ENCODE data around the gene ABCA13. TPM values are rescaled to one million over a fixed set of nuclear protein-coding genes. Genes with fewer than 3 reads are reported as not detected.
A peak's percentile ranks its signal among the peaks of the same experiment; 100 is the strongest.

Gene ABCA13
- polyA plus RNA-seq, 3 donors: 0.53 to 0.86 (median 0.69) TPM

DNA sequence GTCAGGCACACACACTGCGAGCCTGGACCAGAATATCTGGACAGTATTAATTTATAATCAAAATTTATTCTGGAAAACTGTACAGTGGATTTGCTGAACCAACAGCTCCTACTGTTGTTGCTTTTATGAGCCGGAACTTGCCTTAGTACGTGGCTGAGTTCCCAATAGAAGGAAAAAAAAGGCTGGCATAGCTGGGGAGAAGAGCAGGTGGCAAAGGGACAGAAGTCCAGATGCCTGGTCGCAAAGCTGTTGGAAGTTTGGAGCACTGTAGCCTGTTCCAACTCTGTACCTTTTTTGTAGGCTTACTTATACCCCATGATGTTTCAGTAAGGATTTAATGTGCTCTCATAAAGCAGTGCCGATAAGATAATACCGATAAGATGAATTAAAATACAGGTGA, 333.8 kb downstream of the ABCA13 start:
- no peak for DNase-seq (ENCODE audit: low read depth in 3 of 3, low spot score in 2 of 3)

DNA sequence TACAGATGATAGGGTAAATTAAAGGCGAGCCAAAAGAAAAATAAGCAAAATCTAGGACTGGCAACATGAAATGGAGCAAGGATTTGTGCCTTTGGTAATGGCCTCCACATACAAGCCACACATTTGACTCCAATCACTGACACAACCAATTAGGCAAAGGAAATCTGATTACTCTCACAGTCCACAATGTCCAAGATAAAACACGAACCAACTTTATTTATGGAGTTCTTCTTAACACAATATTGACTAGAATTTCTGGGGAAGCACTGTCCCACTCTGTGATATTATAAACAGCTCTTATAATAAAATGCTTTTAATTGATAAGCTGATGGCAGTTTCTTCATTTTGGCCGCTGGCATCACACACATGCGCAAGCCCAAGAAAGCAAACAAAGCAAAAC, 334.2 kb downstream of the ABCA13 start:
- no peak for DNase-seq (ENCODE audit: low read depth in 3 of 3, low spot score in 2 of 3)

GRCh38 chr7:48506569-48506968, 335.3 kb downstream of the ABCA13 start:
- no peak for DNase-seq (ENCODE audit: low read depth in 3 of 3, low spot score in 2 of 3)

DNA sequence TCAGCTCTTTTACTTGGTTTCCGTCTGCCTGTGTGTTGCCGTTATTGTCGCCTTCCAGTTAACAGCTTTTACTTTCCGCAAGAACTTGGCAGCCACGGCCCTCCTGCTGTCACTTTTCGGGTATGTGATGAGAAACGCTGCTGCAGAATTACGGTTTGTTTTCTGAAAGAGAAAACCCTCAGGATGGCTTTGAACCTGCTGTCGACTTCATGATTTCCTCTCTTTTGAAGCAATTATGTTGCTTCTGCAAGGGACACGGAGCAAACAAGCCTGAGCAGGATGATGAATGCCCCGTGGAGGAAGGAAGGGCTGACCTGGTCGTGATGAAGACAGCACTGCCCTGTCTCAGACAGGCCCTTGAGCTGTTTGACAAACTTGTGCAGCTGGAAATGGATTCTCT, 339.8 kb downstream of the ABCA13 start:
- no peak for DNase-seq (ENCODE audit: low read depth in 3 of 3, low spot score in 2 of 3)

DNA sequence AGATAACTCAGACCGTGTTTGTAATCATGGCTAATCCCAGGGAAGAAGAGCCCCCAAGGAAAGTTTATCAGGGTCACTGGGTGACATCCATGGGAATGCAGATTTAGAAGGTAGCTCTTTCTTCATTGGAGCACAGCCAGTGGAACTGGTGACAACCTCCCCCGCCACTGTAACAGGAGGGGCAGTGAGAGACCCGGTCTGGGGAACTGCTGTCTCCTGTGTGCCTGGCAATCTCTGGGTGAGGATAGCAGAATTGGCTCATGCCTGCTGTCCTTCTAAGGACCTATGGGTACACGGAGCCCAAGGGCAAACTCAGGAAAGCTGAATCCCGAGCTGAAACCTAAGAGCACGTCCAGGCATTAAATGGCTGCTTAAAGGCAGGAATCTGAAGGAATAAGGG, 341.6 kb downstream of the ABCA13 start:
- no peak for DNase-seq (ENCODE audit: low read depth in 3 of 3, low spot score in 2 of 3)

DNA sequence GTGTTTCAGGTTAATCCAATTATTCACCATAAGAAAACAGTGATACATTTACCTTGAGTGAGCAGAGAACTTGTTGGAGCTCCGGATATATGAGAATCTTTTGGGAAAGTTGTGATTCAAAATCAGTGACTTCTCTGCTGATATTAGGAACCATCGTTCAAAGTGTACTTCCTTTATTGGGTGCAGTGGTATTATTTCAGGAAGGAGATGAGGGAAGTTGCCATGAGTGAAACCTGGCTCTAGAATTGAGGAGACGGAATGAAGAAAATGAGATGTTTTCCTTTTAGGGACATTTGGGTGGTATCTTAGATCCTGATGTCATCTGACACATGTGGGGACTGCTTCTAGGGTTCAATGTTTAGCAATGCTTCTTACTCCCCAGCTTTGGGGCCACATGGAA, 343.9 kb downstream of the ABCA13 start:
- no peak for DNase-seq (ENCODE audit: low read depth in 3 of 3, low spot score in 2 of 3)

DNA sequence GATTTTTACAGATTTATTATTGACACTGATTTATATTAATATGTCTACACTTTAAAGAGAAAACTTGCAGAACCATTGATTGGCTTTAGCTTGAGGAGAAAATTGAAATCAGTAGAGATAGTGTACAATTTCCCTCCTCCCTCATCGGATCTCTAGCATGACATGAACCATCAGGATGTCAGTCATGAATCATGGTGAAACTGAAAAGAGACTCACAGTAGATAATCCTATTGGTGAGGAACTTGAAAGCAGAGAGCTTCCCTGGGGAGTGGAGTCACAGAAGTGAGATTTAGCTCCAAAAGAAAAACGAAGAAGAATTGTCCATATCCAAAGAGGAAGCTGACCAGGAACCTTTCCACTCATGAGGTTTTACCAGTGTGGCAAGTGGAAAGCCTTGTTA, 346.8 kb downstream of the ABCA13 start:
- no peak for DNase-seq (ENCODE audit: low read depth in 3 of 3, low spot score in 2 of 3)

- no peak for DNase-seq (ENCODE audit: low read depth in 3 of 3, low spot score in 2 of 3)
Measured at GRCh38 chr7:48522692-48523091, 351.4 kb downstream of the ABCA13 start.

DNA sequence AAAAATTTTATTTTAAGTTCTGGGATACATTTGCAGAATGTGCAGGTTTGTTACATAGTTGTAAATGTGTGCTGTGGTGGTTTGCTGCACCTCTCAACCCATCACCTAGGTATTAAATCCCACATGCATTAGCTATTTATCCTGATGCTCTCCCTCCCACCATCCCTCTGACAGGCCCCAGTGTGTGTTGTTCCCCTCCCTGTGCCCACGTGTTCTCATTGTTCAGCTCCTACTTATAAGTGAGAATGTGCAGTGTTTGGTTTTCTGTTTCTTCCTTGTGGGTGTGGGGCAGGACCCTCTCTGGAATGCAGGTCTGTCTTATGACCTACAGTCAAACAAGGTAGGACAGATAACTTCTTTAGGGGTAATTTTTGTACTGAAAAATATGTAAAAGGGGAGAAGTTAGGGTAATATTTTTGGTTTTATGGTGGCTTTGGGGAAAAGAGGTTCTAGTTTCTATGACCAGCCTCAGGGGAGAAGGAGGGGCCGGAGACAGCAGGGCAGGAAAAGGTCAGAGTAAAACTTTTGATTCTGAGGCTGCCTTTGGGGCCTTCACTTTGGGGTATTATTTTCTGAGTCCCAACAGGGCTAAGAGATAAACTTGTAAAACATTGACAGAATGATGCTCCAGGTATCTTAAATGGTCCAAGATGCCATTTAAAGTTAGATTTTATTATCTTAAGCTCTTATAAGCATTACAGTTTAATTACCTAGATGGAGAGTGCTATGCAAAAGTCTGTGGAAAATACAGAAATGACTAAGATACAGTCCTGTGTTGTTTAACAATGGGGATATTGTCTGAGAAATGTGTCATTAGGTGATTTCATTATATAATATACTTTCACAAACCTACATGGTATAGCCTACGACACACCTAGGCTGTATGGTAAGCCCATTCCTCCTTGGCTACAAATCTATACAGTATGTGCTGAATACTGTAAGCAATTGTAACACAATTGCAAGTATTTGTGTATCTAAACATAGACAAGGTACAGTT, 354.8 kb downstream of the ABCA13 start:
- DNase-seq (ENCODE audit: low read depth in 3 of 3, low spot score in 2 of 3): no peak

DNA sequence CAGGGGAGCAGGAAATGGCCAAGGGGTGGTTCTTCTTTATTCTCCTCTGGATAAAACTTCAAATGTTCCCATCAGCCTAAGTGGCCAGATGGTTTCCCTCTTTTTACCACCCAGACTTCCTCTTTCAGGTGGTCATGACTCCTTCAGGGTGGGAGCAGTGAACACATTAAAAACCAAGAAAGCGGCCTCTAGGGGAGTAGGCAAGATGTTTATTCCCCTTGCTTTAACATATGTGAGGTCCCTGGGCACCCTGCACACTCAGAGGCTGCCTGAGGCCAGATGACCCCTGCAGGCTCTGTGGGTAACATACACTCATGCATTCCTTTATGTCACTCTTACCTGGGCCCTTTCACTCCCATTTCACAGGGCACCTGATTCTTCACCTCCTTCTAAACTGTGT, 357.4 kb downstream of the ABCA13 start:
- DNase-seq (ENCODE audit: low read depth in 3 of 3, low spot score in 2 of 3): no peak

DNA sequence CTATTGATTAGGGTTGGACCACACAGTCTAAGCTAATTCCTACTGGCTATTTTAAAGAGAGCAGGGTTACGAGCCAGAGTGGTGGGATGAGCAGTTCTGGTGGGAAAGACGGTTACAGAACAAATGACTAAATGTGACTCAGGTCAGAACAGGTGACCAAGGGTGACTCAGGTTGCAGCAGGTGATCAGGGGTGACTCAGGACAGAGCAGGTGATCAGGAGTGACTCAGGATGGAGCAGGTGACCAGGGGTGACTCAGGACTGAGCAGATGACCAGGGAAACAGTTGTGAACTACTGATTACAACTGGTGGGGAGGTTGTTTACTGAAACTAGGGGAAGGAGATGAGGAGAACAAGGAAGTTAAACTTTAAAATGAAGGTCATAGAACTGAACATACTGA, 366.3 kb downstream of the ABCA13 start:
- DNase-seq (ENCODE audit: low read depth in 3 of 3, low spot score in 2 of 3): no peak

DNA sequence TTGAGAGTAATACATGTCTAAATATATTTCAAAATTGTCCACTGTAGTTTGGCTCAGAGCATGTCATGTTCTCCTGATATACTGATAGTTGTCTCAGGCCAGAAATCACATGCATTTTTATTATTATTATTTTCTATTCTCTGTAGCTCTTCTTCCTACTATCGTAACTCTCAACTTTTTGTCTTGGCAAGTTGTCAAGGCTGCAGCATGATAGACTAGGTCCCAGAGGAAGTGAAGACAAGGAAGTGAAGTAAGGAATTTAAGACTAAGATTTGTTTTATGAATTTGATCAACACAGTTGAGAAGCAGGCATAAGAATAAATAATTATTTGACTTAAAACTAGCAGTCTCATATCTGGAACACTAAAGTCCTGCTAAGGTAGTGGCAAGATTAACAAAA, 369.5 kb downstream of the ABCA13 start:
- DNase-seq (ENCODE audit: low read depth in 3 of 3, low spot score in 2 of 3): no peak

- no peak for DNase-seq (ENCODE audit: low read depth in 3 of 3, low spot score in 2 of 3)
Measured at GRCh38 chr7:48548667-48549066, 377.4 kb downstream of the ABCA13 start.

DNA sequence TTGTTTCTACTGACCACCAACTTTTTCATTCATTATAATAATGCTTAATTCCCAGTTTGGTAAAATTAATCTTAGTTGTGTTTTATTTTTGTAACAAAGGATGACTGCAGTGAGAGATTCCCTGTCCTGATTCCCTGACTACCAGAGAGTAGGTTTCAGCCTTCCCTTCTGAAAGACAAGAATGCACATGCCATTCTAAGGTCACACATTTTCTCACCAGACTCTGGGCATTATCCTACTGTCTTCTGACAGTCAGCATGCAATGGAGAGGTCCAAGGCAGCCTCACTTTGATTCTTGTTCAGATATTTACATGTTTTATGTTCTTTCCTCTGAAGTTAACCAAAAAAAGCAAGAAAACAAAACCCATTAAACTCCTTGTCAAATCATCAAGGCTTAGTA, 380.4 kb downstream of the ABCA13 start:
- no peak for DNase-seq (ENCODE audit: low read depth in 3 of 3, low spot score in 2 of 3)

DNA sequence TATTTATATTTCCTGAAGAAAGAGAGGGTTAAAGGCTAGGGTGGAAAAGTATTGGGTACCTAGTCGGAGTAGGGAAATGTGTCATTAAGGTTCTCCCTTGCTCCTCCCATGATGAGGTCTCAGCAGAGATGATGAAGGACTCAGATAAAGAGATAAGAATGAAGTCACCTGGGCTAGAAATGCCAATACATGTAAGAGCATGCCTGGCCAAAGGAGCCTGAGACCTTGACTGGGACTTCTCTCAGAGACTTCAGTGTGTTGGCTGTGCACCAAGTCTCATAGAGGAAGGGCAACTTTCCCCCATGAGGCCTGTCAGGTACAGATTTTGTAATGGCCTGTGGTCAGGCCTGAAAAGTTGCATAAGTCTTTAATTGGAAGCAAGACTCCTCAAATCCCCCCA, 392.1 kb downstream of the ABCA13 start:
- no peak for DNase-seq (ENCODE audit: low read depth in 3 of 3, low spot score in 2 of 3)

DNA sequence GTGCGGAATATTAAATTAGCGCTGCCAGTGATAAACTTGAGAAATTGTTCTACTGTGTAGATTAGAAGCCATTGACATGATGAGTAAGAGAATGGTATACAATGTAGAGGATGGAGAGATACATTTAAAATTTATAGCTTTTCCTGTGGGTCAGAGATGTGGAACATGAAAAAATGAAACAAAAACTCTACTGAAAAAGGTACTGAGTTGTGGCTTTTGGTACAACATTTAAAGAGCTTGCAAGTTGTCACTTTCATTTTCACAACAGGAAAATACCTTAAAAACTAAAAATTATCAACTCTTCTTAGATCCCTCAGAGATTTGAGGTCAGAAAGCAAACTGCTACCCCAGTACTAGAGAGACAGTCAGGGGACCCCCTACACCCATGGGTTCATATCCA, 404.3 kb downstream of the ABCA13 start:
- DNase-seq (ENCODE audit: low read depth in 3 of 3, low spot score in 2 of 3): no peak

DNA sequence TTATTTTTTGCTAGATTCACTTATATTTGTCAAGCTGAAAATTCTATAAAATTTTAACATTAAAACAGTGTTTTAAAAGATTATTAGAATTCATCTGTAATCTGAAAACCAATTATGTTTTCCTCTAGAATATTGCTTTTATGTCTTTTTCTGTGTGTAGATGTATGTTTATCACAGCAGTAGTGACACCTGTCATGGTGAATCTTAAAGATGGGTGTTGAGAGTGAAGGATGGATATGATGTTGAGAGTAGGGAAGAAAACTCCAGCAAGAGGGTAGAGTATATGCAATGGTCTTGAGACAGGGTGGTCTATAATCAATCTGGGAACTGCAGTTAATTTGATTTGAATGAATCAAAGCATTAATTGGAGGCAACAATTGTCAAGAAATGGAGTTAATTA, 416.2 kb downstream of the ABCA13 start:
- no peak for DNase-seq (ENCODE audit: low read depth in 3 of 3, low spot score in 2 of 3)

DNA sequence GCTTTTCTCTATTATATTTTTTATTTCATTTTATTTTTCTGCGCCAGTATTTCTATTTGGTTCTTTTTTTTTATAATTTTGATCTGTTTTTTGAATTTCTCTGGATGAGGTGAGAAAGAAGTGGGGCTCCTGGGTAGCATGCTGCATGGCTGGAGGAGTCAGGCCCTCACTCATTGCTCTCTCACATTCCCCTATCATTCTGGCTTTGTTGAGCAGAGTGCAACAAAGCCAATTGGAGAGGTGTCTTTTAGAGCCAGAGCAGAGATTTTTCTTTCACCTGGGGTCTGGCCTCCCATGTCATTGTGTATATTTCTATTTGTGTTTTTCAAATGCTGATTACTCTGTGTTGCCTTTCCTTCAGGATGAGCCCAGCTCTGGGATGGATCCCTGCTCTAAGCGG, 423.1 kb downstream of the ABCA13 start:
- no peak for DNase-seq (ENCODE audit: low read depth in 3 of 3, low spot score in 2 of 3)

DNA sequence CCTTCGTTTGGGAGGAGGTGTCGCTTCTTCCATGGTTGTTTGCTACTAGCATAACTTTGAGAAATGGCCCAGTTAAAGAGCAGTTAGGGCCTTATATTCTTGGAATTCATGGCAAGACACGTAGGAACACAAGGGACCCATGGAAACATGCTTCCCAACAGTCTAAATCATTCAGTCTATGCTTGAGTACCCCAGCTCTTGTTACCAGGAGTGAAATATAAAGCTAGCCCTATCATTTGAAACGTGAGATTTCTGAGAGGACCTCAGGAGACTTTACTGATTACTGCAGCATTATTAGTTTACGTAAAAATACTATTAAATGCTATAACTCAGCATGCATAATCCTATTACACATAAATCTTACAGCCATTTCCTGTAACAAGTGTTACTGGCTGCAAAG, 424.5 kb downstream of the ABCA13 start:
- DNase-seq (ENCODE audit: low read depth in 3 of 3, low spot score in 2 of 3): peak in 2 of 3 donors; percentile 3 to 41

DNA sequence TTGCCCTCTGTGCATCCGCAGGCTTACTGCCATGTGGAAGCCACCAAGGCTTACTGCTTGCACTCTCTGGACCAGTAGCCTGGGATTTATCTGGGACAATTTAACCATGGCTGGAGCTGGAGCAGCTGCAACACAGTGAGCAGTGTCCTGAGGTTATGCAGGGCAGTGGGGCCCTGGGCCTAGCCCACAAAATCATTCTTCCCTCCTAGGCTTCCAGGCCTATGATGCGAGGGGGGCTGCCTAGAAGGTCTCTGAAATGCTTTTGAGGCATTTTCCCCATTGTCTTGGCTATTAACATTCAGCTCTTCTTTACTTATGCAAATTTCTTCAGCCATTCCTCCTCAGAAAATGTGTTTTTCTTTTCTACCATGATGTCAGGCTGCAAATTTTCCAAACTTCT, 439.4 kb downstream of the ABCA13 start:
- DNase-seq (ENCODE audit: low read depth in 3 of 3, low spot score in 2 of 3): no peak

DNA sequence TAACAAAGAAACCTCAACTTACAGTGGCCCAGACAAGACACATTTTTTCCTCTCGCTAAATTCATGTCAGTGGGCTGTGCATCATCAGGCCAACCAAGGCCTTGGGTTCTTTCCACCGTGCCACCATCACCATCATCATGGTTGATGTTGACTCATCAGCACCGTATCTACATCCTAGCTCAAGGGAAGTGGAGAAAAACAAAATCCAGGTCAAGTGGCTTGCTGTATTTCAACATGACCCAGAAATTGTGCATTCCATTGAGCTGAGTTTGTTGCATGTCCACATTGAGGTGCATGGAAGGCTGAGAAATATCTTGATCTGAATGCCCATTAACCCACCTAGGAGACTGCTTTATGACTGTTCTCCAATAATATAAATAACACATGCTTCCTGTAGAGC, 440.7 kb downstream of the ABCA13 start:
- DNase-seq (ENCODE audit: low read depth in 3 of 3, low spot score in 2 of 3): no peak

- DNase-seq (ENCODE audit: low read depth in 3 of 3, low spot score in 2 of 3): no peak
Measured at GRCh38 chr7:48617508-48617907, 446.2 kb downstream of the ABCA13 start.

- no peak for DNase-seq (ENCODE audit: low read depth in 3 of 3, low spot score in 2 of 3)
Measured at GRCh38 chr7:48617993-48618392, 446.7 kb downstream of the ABCA13 start.

All from right renal cortex interstitium (tissue), 3 donors.